GM12878 (cell line): Measurements from ENCODE around the gene SQSTM1. TPM values are rescaled to one million over a fixed set of nuclear protein-coding genes. Genes with fewer than 3 reads are reported as not detected.

ENCODE experiments used
- ELK1 ChIP-seq: IDR thresholded peaks from 2 replicates; pipeline ENCODE4 v1.6.1; 2012; ENCODE audit warnings: low read depth, low read length, improper control_type of control experiment
- JUND ChIP-seq: IDR thresholded peaks from 2 replicates; pipeline ENCODE4 v1.6.1; 2012; ENCODE audit warnings: low read depth, mild to moderate bottlenecking, low read length, improper control_type of control experiment, moderate library complexity
- NFYA ChIP-seq: IDR thresholded peaks from 2 replicates; pipeline ENCODE4 v1.6.1; 2011; ENCODE audit warnings: low read depth, mild to moderate bottlenecking, low read length, improper control_type of control experiment, borderline replicate concordance
- NR2C2 ChIP-seq: IDR thresholded peaks from 2 replicates; pipeline ENCODE4 v1.6.1; 2011; ENCODE audit warnings: borderline replicate concordance, low read depth; ENCODE audit not compliant: control insufficient read depth, insufficient read length
- microRNA counts: library from miRNA; unstranded; fragments of <30 nt; microRNA quantifications from one replicate; lab custom pipeline; 2016
- microRNA-seq: library from miRNA; unstranded; fragments of <30 nt; microRNA quantifications from one replicate; pipeline ENCODE4, GENCODE V29; 2018
- polyA plus RNA-seq, 11 experiments: library from polyadenylated mRNA; depleted of rRNA in 4 of 11; unstranded in 6 of 11; stranded (reverse) in 5 of 11; fragments of >200 nt; fragmentation: Nextera tagmentation in 4 of 11; fragmentation: Illumina TruSeq in 1 of 11; extraction: Ambion mirVana in 4 of 11; extraction: Trizol in 1 of 11; gene quantifications; 1 replicate in 1 of 11; 2 replicates in 10 of 11; pipeline versions ENCODE4 v1.2.1 to v1.2.3, GENCODE V29; 2011 to 2016; ENCODE audit warnings: inconsistent platforms in 2 of 11, missing spikeins in 2 of 11, low read depth in 1 of 11
- small RNA-seq: library from RNA; depleted of rRNA; stranded (forward); fragments of <200 nt; gene quantifications from one replicate; pipeline ENCODE3, GENCODE V24; 2014
- total RNA-seq, 4 experiments: library from RNA; depleted of rRNA in 3 of 4; stranded (reverse); fragments of >200 nt in 3 of 4; fragmentation: Illumina TruSeq in 1 of 4; extraction: Trizol in 1 of 4; gene quantifications; 2 replicates each; pipeline versions ENCODE4 v1.2.1 to v1.2.3, GENCODE V29; 2013 to 2021

Gene SQSTM1
- total and polyA plus RNA-seq, 10 of the 15 experiments (the other 5 are each of a cell fraction or from before 2014, with no cell fraction given), result 6.3 to 138 (median 62.1) TPM

GRCh38 chr5:179887095-179887494, 66.4 kb downstream of the SQSTM1 start (continued):
- TF ChIP-seq NR2C2 (no peak), ELK1 (no peak), NFYA (no peak), JUND (no peak)

MicroRNA genes within 50 kb of the gene (microRNA counts, 767-probe panel; counts per million panel counts)
- microRNA hsa-miR-1229 (lab: Ali Mortazavi, UCI), result 55.3 counts per million

Small RNA genes lying within 50 kb of the gene (microRNA-seq; reads per million reads assigned to microRNA genes)
- 6.2 reads per million, percentile 34 among the genes with 10 or more reads in this experiment for gene MIR1229

Small RNA genes lying within 50 kb of the gene (small RNA-seq; reads per million reads assigned to genes)
- not detected for gene MIR1229
- gene RF00019, result not detected

Other genes starting within 250 kb of the SQSTM1 start
Only the 7 nearest of the 8 such genes appear.
- 0.56 and 0.93 TPM in 2 replicates for gene CBY3, start 139.9 kb upstream of the SQSTM1 start, total RNA-seq (2014; rRNA removed)
- not detected in 2 replicates for gene CBY3, start 139.9 kb upstream of the SQSTM1 start, total RNA-seq (2014; rRNA removed; fragmentation: Illumina TruSeq; extraction: Trizol)
- not detected in 2 replicates for gene CBY3, start 139.9 kb upstream of the SQSTM1 start, total RNA-seq (2021)
- 0.10 TPM in 1 of 2 replicates, not detected in the other for gene CBY3, start 139.9 kb upstream of the SQSTM1 start, polyA plus RNA-seq (2011; rRNA removed)
- not detected in 2 replicates for gene CBY3, start 139.9 kb upstream of the SQSTM1 start, polyA plus RNA-seq (2014; fragmentation: Illumina TruSeq; extraction: Trizol)
- gene CBY3, start 139.9 kb upstream of the SQSTM1 start, polyA plus RNA-seq (2014; fragmentation: Nextera tagmentation; extraction: Ambion mirVana), result not detected
- gene CBY3, start 139.9 kb upstream of the SQSTM1 start, polyA plus RNA-seq (2014; rRNA removed), result 0.18 and 0.25 TPM in 2 replicates
- gene CBY3, start 139.9 kb upstream of the SQSTM1 start, polyA plus RNA-seq (2016; fragmentation: Nextera tagmentation; extraction: Ambion mirVana), result 1 to 10 TPM in 1 of 2 experiments, under 1 TPM in 1; 0.47 to 1.2 TPM
- 259 and 322 TPM in 2 replicates for gene CANX, start 121.9 kb upstream of the SQSTM1 start, total RNA-seq (2014; rRNA removed)
- gene CANX, start 121.9 kb upstream of the SQSTM1 start, total RNA-seq (2014; rRNA removed; fragmentation: Illumina TruSeq; extraction: Trizol), result 416 and 430 TPM in 2 replicates
- 550 and 555 TPM in 2 replicates for gene CANX, start 121.9 kb upstream of the SQSTM1 start, total RNA-seq (2021)
- 602 and 605 TPM in 2 replicates for gene CANX, start 121.9 kb upstream of the SQSTM1 start, polyA plus RNA-seq (2011; rRNA removed)
- 393 and 480 TPM in 2 replicates for gene CANX, start 121.9 kb upstream of the SQSTM1 start, polyA plus RNA-seq (2014; fragmentation: Illumina TruSeq; extraction: Trizol)
- 100 to 1,000 TPM in 1 of 2 experiments, 10 to 100 TPM in 1; 78.2 to 139 TPM for gene CANX, start 121.9 kb upstream of the SQSTM1 start, polyA plus RNA-seq (2014; fragmentation: Nextera tagmentation; extraction: Ambion mirVana)
- gene CANX, start 121.9 kb upstream of the SQSTM1 start, polyA plus RNA-seq (2014; rRNA removed), result 261 and 326 TPM in 2 replicates
- gene CANX, start 121.9 kb upstream of the SQSTM1 start, polyA plus RNA-seq (2016; fragmentation: Nextera tagmentation; extraction: Ambion mirVana), result 100 to 1,000 TPM; 433 to 469 TPM
- gene MAML1, start 88.1 kb upstream of the SQSTM1 start, total RNA-seq (2014; rRNA removed), result 9.1 and 16.4 TPM in 2 replicates
- gene MAML1, start 88.1 kb upstream of the SQSTM1 start, total RNA-seq (2014; rRNA removed; fragmentation: Illumina TruSeq; extraction: Trizol), result 7.4 and 7.9 TPM in 2 replicates
- gene MAML1, start 88.1 kb upstream of the SQSTM1 start, total RNA-seq (2021), result 23.1 and 23.9 TPM in 2 replicates
- 3.4 and 6.5 TPM in 2 replicates for gene MAML1, start 88.1 kb upstream of the SQSTM1 start, polyA plus RNA-seq (2011; rRNA removed)
- gene MAML1, start 88.1 kb upstream of the SQSTM1 start, polyA plus RNA-seq (2014; fragmentation: Illumina TruSeq; extraction: Trizol), result 13.8 and 17.2 TPM in 2 replicates
- gene MAML1, start 88.1 kb upstream of the SQSTM1 start, polyA plus RNA-seq (2014; fragmentation: Nextera tagmentation; extraction: Ambion mirVana), result 1 to 10 TPM in 1 of 2 experiments, under 1 TPM in 1; 0.42 to 1.2 TPM
- 19.5 and 21.1 TPM in 2 replicates for gene MAML1, start 88.1 kb upstream of the SQSTM1 start, polyA plus RNA-seq (2014; rRNA removed)
- 1 to 10 TPM; 7.0 to 7.1 TPM for gene MAML1, start 88.1 kb upstream of the SQSTM1 start, polyA plus RNA-seq (2016; fragmentation: Nextera tagmentation; extraction: Ambion mirVana)
- gene LTC4S, start 26.9 kb upstream of the SQSTM1 start, total RNA-seq (2014; rRNA removed), result 1.1 and 1.8 TPM in 2 replicates
- not detected in 2 replicates for gene LTC4S, start 26.9 kb upstream of the SQSTM1 start, total RNA-seq (2014; rRNA removed; fragmentation: Illumina TruSeq; extraction: Trizol)
- gene LTC4S, start 26.9 kb upstream of the SQSTM1 start, total RNA-seq (2021), result 2.0 and 3.6 TPM in 2 replicates
- not detected in 2 replicates for gene LTC4S, start 26.9 kb upstream of the SQSTM1 start, polyA plus RNA-seq (2011; rRNA removed)
- not detected in 2 replicates for gene LTC4S, start 26.9 kb upstream of the SQSTM1 start, polyA plus RNA-seq (2014; fragmentation: Illumina TruSeq; extraction: Trizol)
- gene LTC4S, start 26.9 kb upstream of the SQSTM1 start, polyA plus RNA-seq (2014; fragmentation: Nextera tagmentation; extraction: Ambion mirVana), result not detected
- gene LTC4S, start 26.9 kb upstream of the SQSTM1 start, polyA plus RNA-seq (2014; rRNA removed), result 1.6 and 2.0 TPM in 2 replicates
- gene LTC4S, start 26.9 kb upstream of the SQSTM1 start, polyA plus RNA-seq (2016; fragmentation: Nextera tagmentation; extraction: Ambion mirVana), result 1 to 10 TPM in 1 of 2 experiments, under 1 TPM in 1; 0.78 to 1.3 TPM
- 44.7 and 46.0 TPM in 2 replicates for gene MGAT4B, start 14.0 kb upstream of the SQSTM1 start, total RNA-seq (2014; rRNA removed)
- 25.2 and 34.4 TPM in 2 replicates for gene MGAT4B, start 14.0 kb upstream of the SQSTM1 start, total RNA-seq (2014; rRNA removed; fragmentation: Illumina TruSeq; extraction: Trizol)
- 66.2 and 82.5 TPM in 2 replicates for gene MGAT4B, start 14.0 kb upstream of the SQSTM1 start, total RNA-seq (2021)
- gene MGAT4B, start 14.0 kb upstream of the SQSTM1 start, polyA plus RNA-seq (2011; rRNA removed), result 24.5 and 42.8 TPM in 2 replicates
- gene MGAT4B, start 14.0 kb upstream of the SQSTM1 start, polyA plus RNA-seq (2014; fragmentation: Illumina TruSeq; extraction: Trizol), result 27.2 and 33.3 TPM in 2 replicates
- gene MGAT4B, start 14.0 kb upstream of the SQSTM1 start, polyA plus RNA-seq (2014; fragmentation: Nextera tagmentation; extraction: Ambion mirVana), result under 1 TPM in 1 of 2 experiments, not detected in 1; 0.60 TPM
- 59.3 and 69.7 TPM in 2 replicates for gene MGAT4B, start 14.0 kb upstream of the SQSTM1 start, polyA plus RNA-seq (2014; rRNA removed)
- gene MGAT4B, start 14.0 kb upstream of the SQSTM1 start, polyA plus RNA-seq (2016; fragmentation: Nextera tagmentation; extraction: Ambion mirVana), result 1 to 10 TPM; 7.6 to 8.3 TPM
- gene MRNIP, start 37.9 kb downstream of the SQSTM1 start, total RNA-seq (2014; rRNA removed), result 16.2 and 17.7 TPM in 2 replicates
- 7.8 and 10.5 TPM in 2 replicates for gene MRNIP, start 37.9 kb downstream of the SQSTM1 start, total RNA-seq (2014; rRNA removed; fragmentation: Illumina TruSeq; extraction: Trizol)
- 13.3 and 17.4 TPM in 2 replicates for gene MRNIP, start 37.9 kb downstream of the SQSTM1 start, total RNA-seq (2021)
- 30.4 and 30.9 TPM in 2 replicates for gene MRNIP, start 37.9 kb downstream of the SQSTM1 start, polyA plus RNA-seq (2011; rRNA removed)
- 9.7 and 12.3 TPM in 2 replicates for gene MRNIP, start 37.9 kb downstream of the SQSTM1 start, polyA plus RNA-seq (2014; fragmentation: Illumina TruSeq; extraction: Trizol)
- gene MRNIP, start 37.9 kb downstream of the SQSTM1 start, polyA plus RNA-seq (2014; fragmentation: Nextera tagmentation; extraction: Ambion mirVana), result 10 to 100 TPM in 1 of 2 experiments, 1 to 10 TPM in 1; 2.4 to 13.6 TPM
- gene MRNIP, start 37.9 kb downstream of the SQSTM1 start, polyA plus RNA-seq (2014; rRNA removed), result 28.3 and 28.9 TPM in 2 replicates
- 10 to 100 TPM; 10.0 to 12.7 TPM for gene MRNIP, start 37.9 kb downstream of the SQSTM1 start, polyA plus RNA-seq (2016; fragmentation: Nextera tagmentation; extraction: Ambion mirVana)
- 18.9 and 26.4 TPM in 2 replicates for gene TBC1D9B, start 87.0 kb downstream of the SQSTM1 start, total RNA-seq (2014; rRNA removed)
- 31.0 and 33.1 TPM in 2 replicates for gene TBC1D9B, start 87.0 kb downstream of the SQSTM1 start, total RNA-seq (2014; rRNA removed; fragmentation: Illumina TruSeq; extraction: Trizol)
- 63.7 and 74.2 TPM in 2 replicates for gene TBC1D9B, start 87.0 kb downstream of the SQSTM1 start, total RNA-seq (2021)
- 30.6 and 42.7 TPM in 2 replicates for gene TBC1D9B, start 87.0 kb downstream of the SQSTM1 start, polyA plus RNA-seq (2011; rRNA removed)
- gene TBC1D9B, start 87.0 kb downstream of the SQSTM1 start, polyA plus RNA-seq (2014; fragmentation: Illumina TruSeq; extraction: Trizol), result 25.4 and 34.2 TPM in 2 replicates
- 1 to 10 TPM; 4.0 to 8.3 TPM for gene TBC1D9B, start 87.0 kb downstream of the SQSTM1 start, polyA plus RNA-seq (2014; fragmentation: Nextera tagmentation; extraction: Ambion mirVana)
- 61.6 and 63.0 TPM in 2 replicates for gene TBC1D9B, start 87.0 kb downstream of the SQSTM1 start, polyA plus RNA-seq (2014; rRNA removed)
- 10 to 100 TPM; 34.9 to 36.4 TPM for gene TBC1D9B, start 87.0 kb downstream of the SQSTM1 start, polyA plus RNA-seq (2016; fragmentation: Nextera tagmentation; extraction: Ambion mirVana)